NB4 (cell line): ENCODE data around the gene MBOAT2.

Experiments
- DNase-seq: peaks from one replicate; pipeline ENCODE4 v3.0.0; 2010; ENCODE audit warnings: low read depth
- H3K4me3 ChIP-seq: one replicate; pipeline ENCODE4 v1.5.1; 2011; ENCODE audit warnings: mild to moderate bottlenecking, low read depth, low read length, moderate library complexity
- MYC ChIP-seq: IDR thresholded peaks from 2 replicates; pipeline ENCODE4 v1.6.1; 2011; ENCODE audit warnings: low read depth, low read length
- POLR2A ChIP-seq: IDR thresholded peaks from 2 replicates; pipeline ENCODE4 v1.6.1; 2011; ENCODE audit warnings: mild to moderate bottlenecking; ENCODE audit not compliant: insufficient read length; ENCODE audit errors: extremely low read depth
- TF ChIP-seq, protein P1 (sequence below): IDR thresholded peaks from one replicate; pipeline ENCODE4 v1.5.1; 2012; ENCODE audit warnings: low read depth, low read length
- TF ChIP-seq, protein P2 (sequence below): IDR thresholded peaks from 2 replicates; pipeline ENCODE4 v1.6.1; 2011; ENCODE audit warnings: low read depth, low read length

The MBOAT2 gene

GRCh38 chr2:8837795-8838140, 165.7 kb downstream of the MBOAT2 start:
- no peak for DNase-seq
- peak overlapping the region; percentile 44 for H3K4me3 ChIP-seq
- TF ChIP-seq, protein P1, sequence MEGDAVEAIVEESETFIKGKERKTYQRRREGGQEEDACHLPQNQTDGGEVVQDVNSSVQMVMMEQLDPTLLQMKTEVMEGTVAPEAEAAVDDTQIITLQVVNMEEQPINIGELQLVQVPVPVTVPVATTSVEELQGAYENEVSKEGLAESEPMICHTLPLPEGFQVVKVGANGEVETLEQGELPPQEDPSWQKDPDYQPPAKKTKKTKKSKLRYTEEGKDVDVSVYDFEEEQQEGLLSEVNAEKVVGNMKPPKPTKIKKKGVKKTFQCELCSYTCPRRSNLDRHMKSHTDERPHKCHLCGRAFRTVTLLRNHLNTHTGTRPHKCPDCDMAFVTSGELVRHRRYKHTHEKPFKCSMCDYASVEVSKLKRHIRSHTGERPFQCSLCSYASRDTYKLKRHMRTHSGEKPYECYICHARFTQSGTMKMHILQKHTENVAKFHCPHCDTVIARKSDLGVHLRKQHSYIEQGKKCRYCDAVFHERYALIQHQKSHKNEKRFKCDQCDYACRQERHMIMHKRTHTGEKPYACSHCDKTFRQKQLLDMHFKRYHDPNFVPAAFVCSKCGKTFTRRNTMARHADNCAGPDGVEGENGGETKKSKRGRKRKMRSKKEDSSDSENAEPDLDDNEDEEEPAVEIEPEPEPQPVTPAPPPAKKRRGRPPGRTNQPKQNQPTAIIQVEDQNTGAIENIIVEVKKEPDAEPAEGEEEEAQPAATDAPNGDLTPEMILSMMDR = no peak
- TF ChIP-seq, protein P2, sequence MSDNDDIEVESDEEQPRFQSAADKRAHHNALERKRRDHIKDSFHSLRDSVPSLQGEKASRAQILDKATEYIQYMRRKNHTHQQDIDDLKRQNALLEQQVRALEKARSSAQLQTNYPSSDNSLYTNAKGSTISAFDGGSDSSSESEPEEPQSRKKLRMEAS = no peak
- TF ChIP-seq POLR2A (no peak), MYC (no peak)

DNA sequence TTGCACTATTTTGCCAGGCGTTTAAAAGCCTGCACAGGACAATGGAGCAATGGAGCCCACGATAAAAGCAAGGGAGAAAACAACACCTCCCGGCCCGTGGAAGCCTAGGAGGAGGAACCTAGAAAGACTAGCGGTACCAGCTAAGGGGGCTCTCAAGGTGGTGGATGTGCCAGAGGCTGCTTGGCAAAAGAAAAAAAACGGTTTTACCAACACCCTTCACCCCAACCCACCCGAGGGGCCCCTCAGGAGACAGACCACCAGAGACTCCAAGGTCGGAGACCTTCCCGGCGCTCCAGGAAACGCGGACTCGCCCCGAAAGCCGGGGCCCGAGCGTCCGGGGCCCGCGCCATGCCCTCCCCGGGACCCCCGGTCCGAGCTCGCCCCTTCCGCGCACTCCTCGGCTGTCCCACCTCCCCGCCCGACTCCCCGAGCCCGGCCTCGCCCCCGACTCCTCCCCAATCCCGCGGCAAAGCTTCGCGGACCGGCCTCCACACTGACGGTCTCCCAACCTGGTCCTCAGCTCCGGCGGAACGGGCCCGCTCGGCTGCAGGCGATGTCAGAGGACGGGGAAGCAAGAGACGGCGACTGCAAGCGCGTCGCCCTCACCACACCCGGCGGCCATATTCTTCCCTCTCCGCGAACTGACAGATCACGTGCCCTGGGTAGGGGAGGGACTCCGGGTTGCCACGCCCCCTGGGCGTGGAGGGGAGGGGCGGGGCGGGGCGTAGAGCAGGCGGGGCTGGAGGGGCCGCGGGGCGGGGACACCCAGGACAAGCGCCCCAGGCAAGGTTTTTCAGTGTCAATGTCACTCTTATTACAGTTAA, 166.3 kb downstream of the MBOAT2 start, which contains the start of gene KIDINS220:
Gene KIDINS220, minus strand, starts transcription at position 643 of the 824 bp plus-strand sequence. CDS start 10,520 bp downstream, outside the sequence.
- peak; percentile 90 for DNase-seq
- peak within 1 kb of the TSS; percentile 84 for H3K4me3 ChIP-seq
- peak; percentile 78 for TF ChIP-seq POLR2A
- no peak for TF ChIP-seq MYC
- TF ChIP-seq, protein P2 = peak; percentile 86

GRCh38 chr2:8835279-8835678, 168.2 kb downstream of the MBOAT2 start:
- H3K4me3 ChIP-seq = no peak overlapping the region
- no peak for DNase-seq
- TF ChIP-seq MYC (no peak), POLR2A (no peak)
- TF ChIP-seq, protein P2 = no peak
- TF ChIP-seq, protein P1 = no peak

DNA sequence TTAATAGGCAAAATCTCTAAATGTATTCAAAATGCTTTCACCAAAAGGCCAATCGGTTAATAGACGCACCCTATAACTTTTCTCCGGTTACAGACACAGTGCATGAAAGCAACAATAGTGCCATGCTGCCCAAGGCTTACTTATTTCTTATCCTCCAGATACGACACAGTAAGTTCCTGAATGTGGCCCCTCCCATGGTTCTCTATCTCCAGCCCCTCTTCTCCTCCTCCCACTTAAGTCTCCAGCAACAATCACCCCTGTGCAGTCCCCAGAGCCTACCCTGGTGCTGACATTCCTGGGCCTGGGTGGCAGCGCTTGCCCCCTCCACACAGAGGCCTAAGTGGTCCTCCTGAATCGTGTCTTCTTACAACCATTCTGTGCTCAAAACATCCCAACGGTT, 169.6 kb downstream of the MBOAT2 start:
- H3K4me3 ChIP-seq = no peak overlapping the region
- DNase-seq = no peak
- TF ChIP-seq, protein P1 = no peak
- TF ChIP-seq MYC (no peak), POLR2A (no peak)
- TF ChIP-seq, protein P2 = no peak

- DNase-seq = no peak
- TF ChIP-seq POLR2A (no peak), MYC (no peak)
- TF ChIP-seq, protein P1 = no peak
- TF ChIP-seq, protein P2 = no peak
- H3K4me3 ChIP-seq = no peak overlapping the region
Observed at GRCh38 chr2:8831516-8831915, 172.0 kb downstream of the MBOAT2 start.

DNA sequence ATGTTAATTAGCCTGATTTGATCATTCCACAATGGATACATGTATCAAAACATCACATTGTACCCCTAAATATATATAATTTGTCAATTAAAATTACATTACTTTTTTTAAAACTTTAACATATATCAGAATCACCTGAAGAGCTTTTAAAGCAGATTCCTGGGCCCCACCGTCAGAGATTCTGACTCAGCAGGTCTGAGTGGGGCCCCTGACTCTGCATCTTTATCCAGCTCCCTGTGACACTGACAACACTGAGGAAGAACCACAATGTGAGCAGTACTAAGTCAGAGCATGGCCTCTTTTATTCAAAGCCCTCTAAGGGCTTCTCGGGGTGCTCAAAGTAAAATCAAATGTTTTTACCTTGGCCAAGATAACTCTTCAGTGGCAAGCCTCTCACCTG, 175.8 kb downstream of the MBOAT2 start:
- no peak for DNase-seq
- H3K4me3 ChIP-seq = no peak overlapping the region
- TF ChIP-seq POLR2A (no peak), MYC (no peak)
- TF ChIP-seq, protein P2 = no peak
- TF ChIP-seq, protein P1 = no peak
